Measurements from ENCODE around the gene HPSE2. TPM values are rescaled to one million over a fixed set of nuclear protein-coding genes. Genes with fewer than 3 reads are reported as not detected.

The HPSE2 gene
- total RNA-seq, 4 donors from 2014 or later = 0.57 to 3.6 (median 1.5) TPM

DNA sequence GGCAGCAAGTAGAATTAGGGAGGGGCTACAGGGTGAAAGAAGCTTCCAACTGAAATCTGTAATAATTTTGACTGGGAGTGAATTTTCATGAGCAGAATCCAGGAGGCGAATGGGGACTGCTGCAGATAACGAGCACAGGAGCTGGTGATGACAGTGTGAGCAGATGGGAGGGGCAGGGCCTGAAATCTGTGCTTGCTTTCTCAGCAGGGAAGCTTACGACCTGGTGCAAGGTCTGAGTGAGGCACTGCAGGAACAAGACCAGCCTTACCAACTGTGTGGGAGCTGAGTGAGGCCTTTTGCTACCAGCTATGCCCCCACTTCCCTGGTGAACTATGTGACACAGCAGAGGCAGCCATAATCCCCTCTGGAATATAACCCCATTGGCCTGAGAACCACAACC, 109.8 kb downstream of the HPSE2 start:
- H3K4me3 ChIP-seq (ENCODE audit: low read depth, poor library complexity, severe bottlenecking) = no peak overlapping the region
- WGBS, 2 donors = 59 to 62% methylated on average over 3 of the region's 3 CpGs
- no peak for DNase-seq (ENCODE audit: low spot score in 2 of 2)
- TF ChIP-seq POLR2A (IDR thresholded peaks at IDR 0.05) = no peak
- TF ChIP-seq, protein P1, sequence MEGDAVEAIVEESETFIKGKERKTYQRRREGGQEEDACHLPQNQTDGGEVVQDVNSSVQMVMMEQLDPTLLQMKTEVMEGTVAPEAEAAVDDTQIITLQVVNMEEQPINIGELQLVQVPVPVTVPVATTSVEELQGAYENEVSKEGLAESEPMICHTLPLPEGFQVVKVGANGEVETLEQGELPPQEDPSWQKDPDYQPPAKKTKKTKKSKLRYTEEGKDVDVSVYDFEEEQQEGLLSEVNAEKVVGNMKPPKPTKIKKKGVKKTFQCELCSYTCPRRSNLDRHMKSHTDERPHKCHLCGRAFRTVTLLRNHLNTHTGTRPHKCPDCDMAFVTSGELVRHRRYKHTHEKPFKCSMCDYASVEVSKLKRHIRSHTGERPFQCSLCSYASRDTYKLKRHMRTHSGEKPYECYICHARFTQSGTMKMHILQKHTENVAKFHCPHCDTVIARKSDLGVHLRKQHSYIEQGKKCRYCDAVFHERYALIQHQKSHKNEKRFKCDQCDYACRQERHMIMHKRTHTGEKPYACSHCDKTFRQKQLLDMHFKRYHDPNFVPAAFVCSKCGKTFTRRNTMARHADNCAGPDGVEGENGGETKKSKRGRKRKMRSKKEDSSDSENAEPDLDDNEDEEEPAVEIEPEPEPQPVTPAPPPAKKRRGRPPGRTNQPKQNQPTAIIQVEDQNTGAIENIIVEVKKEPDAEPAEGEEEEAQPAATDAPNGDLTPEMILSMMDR (IDR thresholded peaks at IDR 0.05) = no peak
- intact Hi-C loops (cut with DNase I; ENCODE audit: low total_unique reads) = no loop called here

DNA sequence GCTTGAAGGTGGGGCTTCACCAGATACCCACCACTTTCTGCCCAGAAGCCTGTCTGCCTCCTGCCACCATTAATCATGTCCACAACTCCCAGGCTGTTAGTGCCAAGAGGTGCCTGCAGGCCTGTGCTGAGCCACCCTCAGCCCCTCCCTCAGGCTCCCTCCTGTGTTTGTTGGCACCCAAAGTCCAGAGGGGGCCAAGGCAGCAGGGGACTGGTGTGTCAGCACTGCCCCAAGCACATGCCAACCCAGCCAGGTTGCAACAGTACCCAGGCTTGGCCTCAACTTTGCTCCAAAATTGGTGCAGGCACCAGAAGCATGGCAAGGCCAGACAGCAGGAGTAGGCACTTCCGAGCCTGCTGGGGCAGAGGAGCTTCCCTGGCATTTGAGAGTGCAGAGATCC, 111.3 kb downstream of the HPSE2 start:
- intact Hi-C loops (cut with DNase I; ENCODE audit: low total_unique reads) = no loop called here
- no peak for TF ChIP-seq POLR2A (IDR thresholded peaks at IDR 0.05)
- TF ChIP-seq, protein P1 (IDR thresholded peaks at IDR 0.05) = no peak
- no peak overlapping the region for H3K4me3 ChIP-seq (ENCODE audit: low read depth, poor library complexity, severe bottlenecking)
- WGBS, 2 donors = 88% methylated on average over 1 of the region's 1 CpG; no CpG with 5 or more reads in 1 of the 2 donors
- DNase-seq (ENCODE audit: low spot score in 2 of 2) = no peak

DNA sequence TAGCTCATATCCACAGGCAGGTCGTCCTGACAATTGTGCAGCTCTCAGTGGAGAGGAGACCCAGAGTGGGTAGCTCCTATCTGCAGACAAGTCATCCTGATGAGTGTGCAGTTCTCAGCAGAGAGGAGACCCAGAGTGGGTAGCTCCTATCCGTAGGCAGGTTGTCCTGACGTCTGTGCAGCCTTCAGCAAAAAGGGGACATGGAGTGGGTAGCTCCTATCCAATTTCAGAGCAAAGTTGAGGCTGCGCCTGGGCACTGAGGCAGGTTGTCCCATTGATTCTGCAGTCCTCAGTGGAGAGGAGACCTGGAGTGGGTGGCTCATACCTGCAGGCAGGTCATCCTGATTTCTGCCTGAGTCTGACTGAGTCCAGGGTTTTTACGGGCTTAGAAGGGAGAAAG, 111.8 kb downstream of the HPSE2 start:
- intact Hi-C loops (cut with DNase I; ENCODE audit: low total_unique reads) = no loop called here
- no peak overlapping the region for H3K4me3 ChIP-seq (ENCODE audit: low read depth, poor library complexity, severe bottlenecking)
- 94 to 99% methylated on average over 5 of the region's 5 CpGs for WGBS, 2 donors
- TF ChIP-seq POLR2A (IDR thresholded peaks at IDR 0.05) = no peak
- TF ChIP-seq, protein P1 (IDR thresholded peaks at IDR 0.05) = no peak
- no peak for DNase-seq (ENCODE audit: low spot score in 2 of 2)

DNA sequence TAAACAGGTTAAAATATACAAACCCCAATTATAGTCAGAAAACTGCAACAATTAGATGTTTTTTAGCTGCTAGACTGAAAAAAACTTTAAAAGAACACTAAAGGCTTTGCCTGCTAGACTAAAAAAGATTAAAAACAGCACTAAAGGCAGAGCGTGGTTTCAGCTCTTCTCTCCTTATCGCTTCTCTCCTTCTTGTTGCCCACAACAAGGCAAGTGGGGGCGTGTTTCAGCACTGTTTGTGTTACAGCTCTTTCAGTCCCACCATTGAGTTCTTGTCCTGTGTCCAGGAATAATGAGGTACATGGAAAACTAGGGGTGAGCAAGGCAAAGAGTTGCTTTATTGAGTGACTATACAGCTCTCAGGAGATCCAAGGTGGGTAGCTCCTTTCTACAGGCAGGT, 112.3 kb downstream of the HPSE2 start:
- TF ChIP-seq, protein P1 (IDR thresholded peaks at IDR 0.05) = no peak
- no peak for TF ChIP-seq POLR2A (IDR thresholded peaks at IDR 0.05)
- H3K4me3 ChIP-seq (ENCODE audit: low read depth, poor library complexity, severe bottlenecking) = no peak overlapping the region
- WGBS, 2 donors = 78 to 83% methylated on average over 3 of the region's 3 CpGs
- DNase-seq (ENCODE audit: low spot score in 2 of 2) = no peak
- intact Hi-C loops (cut with DNase I; ENCODE audit: low total_unique reads) = no loop called here

DNA sequence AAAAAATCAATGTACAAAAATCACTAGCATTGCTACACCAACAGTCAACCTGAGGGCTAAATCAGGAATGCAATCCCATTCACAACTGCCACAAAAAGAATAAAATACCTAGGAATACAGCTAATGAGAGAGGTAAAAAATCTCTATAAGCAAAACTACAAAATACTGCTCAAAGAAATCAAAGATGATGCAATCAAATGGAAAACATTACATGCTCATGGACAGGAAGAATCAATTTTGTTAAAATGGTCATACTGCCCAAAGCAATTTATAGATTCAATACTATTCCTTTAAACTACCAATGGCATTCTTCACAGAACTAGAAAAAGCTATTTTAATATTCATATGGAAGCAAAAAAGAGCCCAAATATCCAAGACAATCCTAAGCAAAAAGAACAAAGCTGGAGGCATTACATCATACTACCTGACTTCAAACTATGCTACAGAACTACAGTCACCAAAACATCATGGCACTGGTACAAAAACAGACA, 116.3 kb downstream of the HPSE2 start:
- intact Hi-C loops (cut with DNase I; ENCODE audit: low total_unique reads) = no loop called here
- H3K4me3 ChIP-seq (ENCODE audit: low read depth, poor library complexity, severe bottlenecking) = no peak overlapping the region
- TF ChIP-seq, protein P1 (IDR thresholded peaks at IDR 0.05) = no peak
- TF ChIP-seq POLR2A (IDR thresholded peaks at IDR 0.05) = no peak
- no peak for DNase-seq (ENCODE audit: low spot score in 2 of 2)

DNA sequence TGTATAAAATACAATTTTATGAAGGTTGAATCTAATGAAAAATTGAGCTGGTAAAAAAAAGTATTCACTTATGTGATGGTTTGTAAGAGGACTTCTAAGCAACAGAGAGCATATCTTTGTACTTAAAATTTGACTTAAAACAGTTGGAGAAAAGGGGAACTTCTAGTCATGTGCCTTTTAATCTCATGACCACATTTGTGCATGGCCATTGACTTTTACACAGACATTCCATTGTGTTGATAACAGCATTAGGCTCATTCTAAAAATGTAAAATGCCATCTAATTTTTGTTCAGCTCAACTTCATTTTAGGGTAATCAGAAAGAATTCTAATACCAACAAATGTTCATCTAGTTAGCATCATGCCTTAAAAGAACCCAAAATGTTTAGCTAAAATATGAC, 119.9 kb downstream of the HPSE2 start:
- H3K4me3 ChIP-seq (ENCODE audit: low read depth, poor library complexity, severe bottlenecking) = no peak overlapping the region
- no peak for TF ChIP-seq POLR2A (IDR thresholded peaks at IDR 0.05)
- TF ChIP-seq, protein P1 (IDR thresholded peaks at IDR 0.05) = no peak
- DNase-seq (ENCODE audit: low spot score in 2 of 2) = no peak
- intact Hi-C loops (cut with DNase I; ENCODE audit: low total_unique reads) = no loop called here
